Measurements from ENCODE around the gene MRPL10.

The MRPL10 gene

DNA sequence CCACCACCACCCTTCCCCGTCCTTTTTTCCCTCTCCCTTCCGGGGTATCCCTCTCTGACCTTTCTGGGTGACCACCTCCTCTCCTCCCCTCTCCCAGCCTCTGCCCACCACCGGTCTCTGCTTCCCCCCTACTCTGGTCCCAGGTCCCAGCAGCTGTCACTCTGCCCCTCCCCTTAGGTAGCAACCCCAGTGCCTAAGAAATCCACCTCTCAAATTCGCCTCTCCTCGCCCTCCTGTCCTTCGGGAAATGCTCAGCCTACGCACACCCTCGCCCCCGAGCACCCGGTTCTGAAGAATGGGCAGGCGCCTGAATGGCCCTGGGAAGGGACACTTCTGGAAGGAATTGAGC is 20.4 kb upstream of the MRPL10 start:
- H2AFZ ChIP-seq (ENCODE audit: low read depth, low read length), result no peak overlapping the region
- WGBS, result 30% methylated on average over 11 of the region's 11 CpGs
- no peak overlapping the region for H4K8ac ChIP-seq (ENCODE audit: low read length)
- no peak overlapping the region for H3K4me2 ChIP-seq (ENCODE audit: low read length, poor library complexity, severe bottlenecking)
- no peak overlapping the region for H3K9ac ChIP-seq (ENCODE audit: low read length)
- H3K23ac ChIP-seq (ENCODE audit: low read length in 2 of 2), result no peak overlapping the region
- no peaks in the 10 kb centered on the region for H3K79me1 ChIP-seq (replicated peaks; ENCODE audit: low read length, poor library complexity, severe bottlenecking)
- peaks cover 12% of the 10 kb centered on the region for H3K4me1 ChIP-seq (ENCODE audit: control insufficient read depth, insufficient read depth, low read depth, low read length)
- no peaks in the 10 kb centered on the region for H3K9me3 ChIP-seq (ENCODE audit: control insufficient read depth, low read length)
- H3K4me3 ChIP-seq (ENCODE audit: insufficient read depth in 1 of 2, low read depth in 1 of 2, low read length in 2 of 2), result no peak overlapping the region
- H2BK120ac ChIP-seq (ENCODE audit: low read depth, low read length), result no peak overlapping the region
- H3K4ac ChIP-seq (ENCODE audit: low read depth in 1 of 2, low read length in 2 of 2), result no peak overlapping the region
- H3K27ac ChIP-seq (ENCODE audit: low read length, poor library complexity, severe bottlenecking), result no peak overlapping the region
- DNase-seq, result no peak
- H3K36me3 ChIP-seq (ENCODE audit: control insufficient read depth in 1 of 2, insufficient read depth in 2 of 2, low read depth in 1 of 2, low read length in 2 of 2), result no peaks in the 10 kb centered on the region
- H2BK12ac ChIP-seq (ENCODE audit: low read length in 2 of 2), result no peak overlapping the region
- no peak overlapping the region for H2AK5ac ChIP-seq (ENCODE audit: low read length, severe bottlenecking)
- H2BK15ac ChIP-seq (ENCODE audit: low read depth, poor library complexity, severe bottlenecking), result no peak overlapping the region
- H2BK5ac ChIP-seq (ENCODE audit: low read depth, low read length, poor library complexity, severe bottlenecking), result no peak overlapping the region
- no peak overlapping the region for H4K91ac ChIP-seq (ENCODE audit: low read length)
- no peak overlapping the region for H3K14ac ChIP-seq (ENCODE audit: low read length in 2 of 2)
- H3K18ac ChIP-seq (ENCODE audit: low read depth in 1 of 2, low read length in 2 of 2), result no peak overlapping the region
- peaks cover 93 to 95% of the 10 kb centered on the region in 2 experiments for H3K27me3 ChIP-seq (ENCODE audit: control insufficient read depth in 1 of 2, insufficient read depth in 1 of 2, low read length in 2 of 2)

DNA sequence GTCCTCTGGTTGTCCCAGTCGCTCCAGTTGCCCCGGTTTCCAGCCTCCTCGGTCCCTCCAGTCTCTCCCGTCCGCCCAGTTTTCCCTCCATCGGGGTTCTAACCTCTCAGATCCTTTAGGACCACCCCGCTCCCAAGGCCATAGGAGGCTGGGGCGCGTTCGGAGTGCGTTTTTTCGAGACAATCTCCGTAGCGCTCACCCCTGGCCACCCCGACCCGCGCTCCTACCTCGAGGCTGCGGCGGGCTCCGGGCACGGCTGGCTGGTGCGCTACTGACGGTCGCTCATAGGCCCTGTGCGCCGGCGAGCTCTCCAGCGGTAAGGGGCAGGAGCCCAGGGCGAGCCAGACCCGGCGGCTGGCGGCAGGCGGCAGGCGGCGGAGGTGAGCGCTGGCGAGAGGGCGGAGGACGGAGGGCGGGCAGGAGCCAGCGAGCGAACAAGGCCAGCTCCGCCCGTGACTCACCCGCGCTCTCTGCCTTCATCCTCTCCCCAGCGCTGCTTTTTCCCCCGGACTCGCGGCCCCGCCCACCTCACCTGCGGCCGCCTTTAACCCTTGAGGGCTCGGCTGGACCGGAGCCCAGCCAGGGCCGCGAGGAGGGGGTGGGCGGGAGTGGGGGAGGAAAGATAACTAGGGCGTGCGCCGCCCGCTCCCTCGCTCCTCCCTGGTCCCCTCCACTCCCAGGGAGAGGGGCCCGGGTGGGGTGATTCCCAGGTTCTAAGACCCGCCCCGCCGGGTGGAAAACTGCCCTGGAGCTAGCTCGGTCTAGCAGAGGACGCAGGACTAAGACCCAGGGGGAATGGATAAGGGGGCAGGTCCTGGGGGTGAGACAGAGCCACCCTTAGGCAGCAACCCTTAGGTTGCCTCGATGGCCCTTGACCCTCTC is 19.6 kb upstream of the MRPL10 start, which contains the start of gene SP6:
Gene SP6, minus strand, starts transcription at position 472 of the 882 bp plus-strand sequence. CDS start 2,734 bp downstream, outside the sequence.
- H3K18ac ChIP-seq (ENCODE audit: low read depth in 1 of 2, low read length in 2 of 2), result no peak within 1 kb of the TSS
- H3K9me3 ChIP-seq (ENCODE audit: control insufficient read depth, low read length), result no peaks in the 10 kb centered on the region
- H3K4me3 ChIP-seq (ENCODE audit: insufficient read depth in 1 of 2, low read depth in 1 of 2, low read length in 2 of 2), result peak within 1 kb of the TSS; percentile 39 to 61
- H4K91ac ChIP-seq (ENCODE audit: low read length), result no peak within 1 kb of the TSS
- peak within 1 kb of the TSS in 1 of 2 experiments; percentile 76 for H2BK12ac ChIP-seq (ENCODE audit: low read length in 2 of 2)
- H3K4me2 ChIP-seq (ENCODE audit: low read length, poor library complexity, severe bottlenecking), result peak within 1 kb of the TSS; percentile 78
- no peak within 1 kb of the TSS for H2BK15ac ChIP-seq (ENCODE audit: low read depth, poor library complexity, severe bottlenecking)
- no peak within 1 kb of the TSS for H3K4ac ChIP-seq (ENCODE audit: low read depth in 1 of 2, low read length in 2 of 2)
- no peak within 1 kb of the TSS for H2AK5ac ChIP-seq (ENCODE audit: low read length, severe bottlenecking)
- no peak within 1 kb of the TSS for H3K27ac ChIP-seq (ENCODE audit: low read length, poor library complexity, severe bottlenecking)
- H4K8ac ChIP-seq (ENCODE audit: low read length), result no peak within 1 kb of the TSS
- 2% methylated on average over 44 of the region's 71 CpGs for WGBS
- H3K36me3 ChIP-seq (ENCODE audit: control insufficient read depth in 1 of 2, insufficient read depth in 2 of 2, low read depth in 1 of 2, low read length in 2 of 2), result no peaks in the 10 kb centered on the region
- H3K23ac ChIP-seq (ENCODE audit: low read length in 2 of 2), result no peak within 1 kb of the TSS
- peaks cover 12% of the 10 kb centered on the region for H3K4me1 ChIP-seq (ENCODE audit: control insufficient read depth, insufficient read depth, low read depth, low read length)
- no peaks in the 10 kb centered on the region for H3K79me1 ChIP-seq (replicated peaks; ENCODE audit: low read length, poor library complexity, severe bottlenecking)
- H2AFZ ChIP-seq (ENCODE audit: low read depth, low read length), result peak within 1 kb of the TSS; percentile 20
- peak within 1 kb of the TSS; percentile 32 for H3K9ac ChIP-seq (ENCODE audit: low read length)
- H3K14ac ChIP-seq (ENCODE audit: low read length in 2 of 2), result no peak within 1 kb of the TSS
- H3K27me3 ChIP-seq (ENCODE audit: control insufficient read depth in 1 of 2, insufficient read depth in 1 of 2, low read length in 2 of 2), result peaks cover 93 to 95% of the 10 kb centered on the region in 2 experiments
- H2BK120ac ChIP-seq (ENCODE audit: low read depth, low read length), result peak within 1 kb of the TSS; percentile 55
- no peak within 1 kb of the TSS for H2BK5ac ChIP-seq (ENCODE audit: low read depth, low read length, poor library complexity, severe bottlenecking)
- peak; percentile 60 for DNase-seq

GRCh38 chr17:47850373-47850691 is 19.0 kb upstream of the MRPL10 start:
- Histone ChIP-seq H3K9ac (ENCODE audit: low read length) (peak overlapping the region; percentile 32), H4K91ac (ENCODE audit: low read length) (no peak overlapping the region), H3K36me3 (ENCODE audit: control insufficient read depth in 1 of 2, insufficient read depth in 2 of 2, low read depth in 1 of 2, low read length in 2 of 2) (no peaks in the 10 kb centered on the region), H3K79me1 (replicated peaks; ENCODE audit: low read length, poor library complexity, severe bottlenecking) (no peaks in the 10 kb centered on the region), H3K18ac (ENCODE audit: low read depth in 1 of 2, low read length in 2 of 2) (no peak overlapping the region), H2BK15ac (ENCODE audit: low read depth, poor library complexity, severe bottlenecking) (no peak overlapping the region), H2BK5ac (ENCODE audit: low read depth, low read length, poor library complexity, severe bottlenecking) (no peak overlapping the region), H3K9me3 (ENCODE audit: control insufficient read depth, low read length) (no peaks in the 10 kb centered on the region), H3K27ac (ENCODE audit: low read length, poor library complexity, severe bottlenecking) (no peak overlapping the region), H3K14ac (ENCODE audit: low read length in 2 of 2) (no peak overlapping the region), H3K4me3 (ENCODE audit: insufficient read depth in 1 of 2, low read depth in 1 of 2, low read length in 2 of 2) (peak overlapping the region in 1 of 2 experiments; percentile 61), H2BK12ac (ENCODE audit: low read length in 2 of 2) (no peak overlapping the region), H2AK5ac (ENCODE audit: low read length, severe bottlenecking) (no peak overlapping the region), H3K4me2 (ENCODE audit: low read length, poor library complexity, severe bottlenecking) (peak overlapping the region; percentile 78), H3K27me3 (ENCODE audit: control insufficient read depth in 1 of 2, insufficient read depth in 1 of 2, low read length in 2 of 2) (peaks cover 92 to 95% of the 10 kb centered on the region in 2 experiments), H4K8ac (ENCODE audit: low read length) (no peak overlapping the region), H3K4ac (ENCODE audit: low read depth in 1 of 2, low read length in 2 of 2) (no peak overlapping the region), H2AFZ (ENCODE audit: low read depth, low read length) (no peak overlapping the region), H3K23ac (ENCODE audit: low read length in 2 of 2) (no peak overlapping the region), H2BK120ac (ENCODE audit: low read depth, low read length) (no peak overlapping the region), H3K4me1 (ENCODE audit: control insufficient read depth, insufficient read depth, low read depth, low read length) (peaks cover 12% of the 10 kb centered on the region)
- DNase-seq, result no peak
- 20% methylated on average over 9 of the region's 9 CpGs for WGBS

DNA sequence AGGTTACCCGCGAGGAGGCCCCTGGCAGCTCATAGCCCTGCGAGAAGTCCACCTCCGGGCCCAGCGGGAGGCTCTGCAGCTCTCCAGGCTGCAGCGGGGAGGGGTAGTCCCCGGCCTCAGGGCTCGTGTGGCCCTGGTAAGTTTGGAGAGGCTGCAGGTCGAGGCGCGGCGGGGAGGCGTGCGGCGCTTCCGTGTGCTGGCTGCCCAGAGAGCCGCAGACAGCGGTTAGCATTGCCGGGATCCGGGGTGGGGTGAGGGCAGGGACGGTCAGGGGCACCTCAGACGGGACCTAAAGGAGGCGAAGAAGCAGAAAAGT is 16.8 kb upstream of the MRPL10 start:
- no peak overlapping the region for H3K4me2 ChIP-seq (ENCODE audit: low read length, poor library complexity, severe bottlenecking)
- no peak overlapping the region for H3K18ac ChIP-seq (ENCODE audit: low read depth in 1 of 2, low read length in 2 of 2)
- no peak overlapping the region for H4K91ac ChIP-seq (ENCODE audit: low read length)
- H3K23ac ChIP-seq (ENCODE audit: low read length in 2 of 2), result no peak overlapping the region
- H2BK5ac ChIP-seq (ENCODE audit: low read depth, low read length, poor library complexity, severe bottlenecking), result no peak overlapping the region
- WGBS, result 38% methylated on average over 14 of the region's 23 CpGs
- H3K9ac ChIP-seq (ENCODE audit: low read length), result no peak overlapping the region
- no peak for DNase-seq
- no peak overlapping the region for H4K8ac ChIP-seq (ENCODE audit: low read length)
- no peak overlapping the region for H2AK5ac ChIP-seq (ENCODE audit: low read length, severe bottlenecking)
- H3K27me3 ChIP-seq (ENCODE audit: control insufficient read depth in 1 of 2, insufficient read depth in 1 of 2, low read length in 2 of 2), result peaks cover 75 to 87% of the 10 kb centered on the region in 2 experiments
- no peak overlapping the region for H2AFZ ChIP-seq (ENCODE audit: low read depth, low read length)
- no peaks in the 10 kb centered on the region for H3K9me3 ChIP-seq (ENCODE audit: control insufficient read depth, low read length)
- H3K4me1 ChIP-seq (ENCODE audit: control insufficient read depth, insufficient read depth, low read depth, low read length), result peaks cover 12% of the 10 kb centered on the region
- H3K14ac ChIP-seq (ENCODE audit: low read length in 2 of 2), result no peak overlapping the region
- no peak overlapping the region for H2BK12ac ChIP-seq (ENCODE audit: low read length in 2 of 2)
- no peak overlapping the region for H2BK120ac ChIP-seq (ENCODE audit: low read depth, low read length)
- H3K36me3 ChIP-seq (ENCODE audit: control insufficient read depth in 1 of 2, insufficient read depth in 2 of 2, low read depth in 1 of 2, low read length in 2 of 2), result no peaks in the 10 kb centered on the region
- no peak overlapping the region for H2BK15ac ChIP-seq (ENCODE audit: low read depth, poor library complexity, severe bottlenecking)
- no peak overlapping the region for H3K4ac ChIP-seq (ENCODE audit: low read depth in 1 of 2, low read length in 2 of 2)
- no peaks in the 10 kb centered on the region for H3K79me1 ChIP-seq (replicated peaks; ENCODE audit: low read length, poor library complexity, severe bottlenecking)
- no peak overlapping the region for H3K4me3 ChIP-seq (ENCODE audit: insufficient read depth in 1 of 2, low read depth in 1 of 2, low read length in 2 of 2)
- no peak overlapping the region for H3K27ac ChIP-seq (ENCODE audit: low read length, poor library complexity, severe bottlenecking)

All from mesenchymal stem cell (in vitro differentiated cells and primary cell).